ENCODE measurements around the gene SERPINA1. TPM values are rescaled to one million over a fixed set of nuclear protein-coding genes. Genes with fewer than 3 reads are reported as not detected.

SERPINA1 gene
- total and polyA plus RNA-seq, 2 donors, result 1.9 to 51.8 TPM

- no peak overlapping the region for H3K27ac ChIP-seq (ENCODE audit: low read depth)
- H3K36me3 ChIP-seq (ENCODE audit: insufficient read depth), result no peaks in the 10 kb centered on the region
- no peak overlapping the region for H3K4me3 ChIP-seq (ENCODE audit: low read depth, low read length)
- no peak for DNase-seq (ENCODE audit: extremely low spot score)
- H3K4me1 ChIP-seq (ENCODE audit: insufficient read depth), result no peaks in the 10 kb centered on the region
- WGBS, result 88% methylated on average over 8 of the region's 8 CpGs
Observed at GRCh38 chr14:94394025-94394493, 5.7 kb upstream of the SERPINA1 start.

DNA sequence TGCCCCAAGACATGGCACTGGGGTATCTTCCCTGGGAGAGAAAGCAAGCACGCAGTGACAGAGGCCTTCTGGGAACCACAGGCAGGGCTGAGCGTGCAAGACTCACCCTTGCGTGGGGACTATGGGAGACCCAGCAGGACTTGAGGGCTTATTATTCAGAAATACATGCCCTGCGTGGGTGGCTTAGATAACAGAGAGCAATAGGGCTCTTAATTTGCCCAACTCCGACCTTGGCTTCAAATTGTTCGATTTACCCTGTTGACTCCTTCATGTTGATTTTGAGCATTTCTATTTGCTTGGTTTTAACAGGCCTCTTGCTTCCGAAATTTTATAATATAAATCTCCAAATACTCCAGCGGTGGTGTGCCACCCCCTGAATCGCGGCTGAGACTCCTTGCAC lies 5.1 kb upstream of the SERPINA1 start:
- Histone ChIP-seq H3K27ac (ENCODE audit: low read depth) (no peak overlapping the region), H3K36me3 (ENCODE audit: insufficient read depth) (no peaks in the 10 kb centered on the region), H3K4me1 (ENCODE audit: insufficient read depth) (no peaks in the 10 kb centered on the region), H3K4me3 (ENCODE audit: low read depth, low read length) (no peak overlapping the region)
- no peak for DNase-seq (ENCODE audit: extremely low spot score)
- WGBS, result 92% methylated on average over 10 of the region's 10 CpGs

DNA sequence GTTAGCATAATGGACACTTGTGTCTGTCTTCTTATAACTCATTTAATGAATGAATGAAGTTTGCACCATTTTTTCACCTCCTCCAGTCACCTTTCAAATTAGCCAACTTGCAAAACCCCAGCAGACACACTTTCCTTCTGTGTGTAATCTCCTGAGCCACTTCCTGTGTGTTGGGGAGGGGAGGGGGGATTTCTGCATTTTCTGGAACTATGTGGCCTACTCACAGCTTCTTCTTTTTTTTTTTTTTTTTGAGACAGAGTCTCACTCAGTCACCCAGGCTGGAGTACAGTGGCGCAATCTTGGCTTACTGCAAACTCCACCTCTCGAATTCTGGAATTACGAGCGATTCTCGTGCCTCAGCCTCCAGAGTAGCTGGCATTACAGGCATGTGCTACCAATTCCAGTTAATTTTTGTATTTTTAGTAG lies 4.1 kb upstream of the SERPINA1 start:
- H3K4me1 ChIP-seq (ENCODE audit: insufficient read depth), result no peaks in the 10 kb centered on the region
- no peak for DNase-seq (ENCODE audit: extremely low spot score)
- no peak overlapping the region for H3K4me3 ChIP-seq (ENCODE audit: low read depth, low read length)
- H3K36me3 ChIP-seq (ENCODE audit: insufficient read depth), result no peaks in the 10 kb centered on the region
- WGBS, result 75% methylated on average over 5 of the region's 5 CpGs
- no peak overlapping the region for H3K27ac ChIP-seq (ENCODE audit: low read depth)

DNA sequence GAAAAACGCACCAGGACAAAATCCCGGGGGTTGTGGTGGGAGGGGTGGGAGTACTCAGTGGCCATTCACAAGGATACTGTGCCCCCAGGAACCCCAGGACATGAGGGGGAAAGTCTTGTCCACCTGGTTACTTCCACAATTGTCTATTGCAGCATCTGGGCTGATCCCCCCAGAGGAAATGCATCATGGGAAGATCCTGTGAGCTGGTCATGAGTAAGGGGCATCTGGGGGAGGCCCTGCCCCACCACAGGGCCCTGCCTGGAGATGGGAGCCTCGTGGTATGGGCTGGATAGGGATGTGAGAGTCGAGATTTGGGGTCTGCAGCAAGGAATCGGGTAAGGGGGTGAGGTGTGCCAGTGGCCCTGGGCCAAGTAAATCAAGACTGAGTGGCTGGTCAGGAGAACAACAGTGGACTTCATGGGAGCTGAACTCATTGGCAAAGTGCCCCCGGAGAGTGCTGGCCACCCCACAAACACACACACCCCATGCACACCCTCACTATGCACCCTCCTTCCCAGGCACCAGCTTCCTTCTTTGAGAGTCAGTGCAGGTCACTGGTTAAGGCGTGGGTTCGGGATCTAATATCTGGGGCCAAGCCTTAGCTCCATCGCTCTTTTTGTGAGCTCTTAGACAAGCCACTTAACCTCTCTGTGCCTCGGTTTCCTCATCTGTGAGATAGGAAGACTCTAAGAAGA lies 3.0 kb upstream of the SERPINA1 start:
- Histone ChIP-seq H3K27ac (ENCODE audit: low read depth) (no peak overlapping the region), H3K4me3 (ENCODE audit: low read depth, low read length) (no peak overlapping the region), H3K4me1 (ENCODE audit: insufficient read depth) (no peaks in the 10 kb centered on the region), H3K36me3 (ENCODE audit: insufficient read depth) (no peaks in the 10 kb centered on the region)
- WGBS, result 86% methylated on average over 10 of the region's 10 CpGs
- DNase-seq (ENCODE audit: extremely low spot score), result no peak

DNA sequence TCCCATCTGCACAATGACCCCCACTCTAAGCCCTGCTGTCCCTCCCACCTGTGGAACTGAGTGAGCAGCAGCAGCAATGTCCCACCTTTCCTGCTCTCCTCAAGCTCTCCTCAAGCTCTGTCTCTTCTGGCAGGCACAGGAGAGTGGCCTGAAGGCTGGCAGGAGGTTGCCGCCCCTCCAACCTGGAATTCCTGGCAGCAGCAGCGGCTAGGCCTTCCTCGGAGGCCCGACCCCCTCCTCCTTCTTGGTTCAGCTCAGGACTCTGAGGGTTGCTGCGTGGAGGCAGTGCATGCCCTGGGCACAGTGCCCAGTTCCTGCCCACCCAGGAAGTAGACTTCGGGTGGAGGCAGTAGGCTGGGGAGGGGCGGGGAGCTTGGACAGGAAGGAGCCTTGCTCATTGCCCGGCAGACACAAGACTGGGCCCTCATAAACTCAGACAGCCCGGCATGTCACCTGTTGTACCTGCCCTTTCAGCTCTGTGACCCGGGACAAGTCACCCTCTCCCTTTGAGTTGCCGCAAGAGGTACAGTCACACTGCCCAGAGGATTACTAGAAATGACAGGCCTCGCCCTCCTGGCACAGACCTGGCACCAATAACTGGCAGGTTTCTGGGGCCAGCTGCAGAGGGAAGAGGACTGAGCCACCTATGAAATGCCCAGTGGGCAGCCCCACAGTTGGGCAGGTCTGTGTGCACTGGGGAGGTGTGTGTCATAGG lies 2.1 kb upstream of the SERPINA1 start:
- H3K27ac ChIP-seq (ENCODE audit: low read depth), result no peak overlapping the region
- H3K36me3 ChIP-seq (ENCODE audit: insufficient read depth), result no peaks in the 10 kb centered on the region
- H3K4me1 ChIP-seq (ENCODE audit: insufficient read depth), result no peaks in the 10 kb centered on the region
- 40% methylated on average over 12 of the region's 12 CpGs for WGBS
- H3K4me3 ChIP-seq (ENCODE audit: low read depth, low read length), result no peak overlapping the region
- no peak for DNase-seq (ENCODE audit: extremely low spot score)

DNA sequence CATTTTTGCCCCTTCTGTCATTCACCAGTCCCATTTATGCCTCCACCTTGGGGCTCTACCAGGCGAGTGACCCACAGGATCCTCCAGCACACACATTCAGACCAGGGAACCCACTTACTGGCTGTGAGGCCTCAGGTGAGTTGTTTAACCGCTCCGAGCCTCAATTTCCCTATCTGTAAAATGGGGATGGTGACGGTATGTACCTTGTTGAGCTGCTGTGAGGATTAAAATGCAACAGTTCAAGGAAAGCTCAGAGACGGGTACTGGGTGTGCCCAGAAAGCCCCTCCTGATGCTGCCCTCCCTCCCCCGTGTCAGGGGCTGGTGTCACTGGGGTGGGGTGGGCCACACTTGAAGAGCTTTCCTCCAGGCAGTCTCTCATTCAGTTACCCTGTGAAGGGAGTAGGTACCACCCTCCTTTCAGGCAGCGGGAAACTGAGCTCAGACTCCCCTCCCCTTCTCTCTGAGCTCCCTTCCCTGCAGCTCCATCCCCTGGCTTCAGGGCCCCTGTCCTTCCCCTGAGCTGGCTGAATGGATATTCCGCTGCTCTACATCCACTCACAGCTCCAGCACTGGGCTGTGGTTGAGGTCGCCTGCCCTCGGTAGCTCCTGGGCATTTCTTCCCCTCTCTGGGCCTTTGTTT lies 1.4 kb upstream of the SERPINA1 start:
- DNase-seq (ENCODE audit: extremely low spot score), result no peak
- H3K36me3 ChIP-seq (ENCODE audit: insufficient read depth), result no peaks in the 10 kb centered on the region
- 60% methylated on average over 10 of the region's 10 CpGs for WGBS
- no peak overlapping the region for H3K4me3 ChIP-seq (ENCODE audit: low read depth, low read length)
- no peaks in the 10 kb centered on the region for H3K4me1 ChIP-seq (ENCODE audit: insufficient read depth)
- no peak overlapping the region for H3K27ac ChIP-seq (ENCODE audit: low read depth)

DNA sequence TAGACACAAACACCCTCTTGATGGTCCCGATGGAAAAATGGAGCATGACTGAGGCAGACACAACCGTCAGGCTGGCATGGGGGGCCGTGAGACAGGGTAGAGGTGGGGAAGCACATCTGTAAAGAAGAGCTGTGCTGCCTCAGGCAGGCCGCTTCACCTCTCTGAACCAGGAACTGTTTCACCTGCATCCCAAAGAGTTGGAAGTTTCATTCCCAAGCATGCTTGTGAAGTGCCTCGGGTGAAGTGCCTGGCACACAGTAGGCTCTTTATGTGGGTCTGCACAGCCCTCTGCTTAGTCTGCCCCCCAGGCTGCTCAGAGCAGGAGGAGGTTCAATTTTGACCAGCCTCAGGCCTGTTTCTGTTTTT lies 685 bp upstream of the SERPINA1 start:
- H3K27ac ChIP-seq (ENCODE audit: low read depth), result no peak overlapping the region
- no peak for DNase-seq (ENCODE audit: extremely low spot score)
- WGBS, result 86% methylated on average over 5 of the region's 5 CpGs

GRCh38 chr14:94388027-94388383 lies 397 bp downstream of the SERPINA1 start:
- no peaks in the 10 kb centered on the region for H3K4me1 ChIP-seq (ENCODE audit: insufficient read depth)
- no peak overlapping the region for H3K4me3 ChIP-seq (ENCODE audit: low read depth, low read length)
- H3K36me3 ChIP-seq (ENCODE audit: insufficient read depth), result no peaks in the 10 kb centered on the region
- DNase-seq (ENCODE audit: extremely low spot score), result no peak
- 78% methylated on average over 6 of the region's 6 CpGs for WGBS
- H3K27ac ChIP-seq (ENCODE audit: low read depth), result no peak overlapping the region

More for the DNA sequence above, 685 bp upstream of the SERPINA1 start:
- H3K4me1 ChIP-seq (ENCODE audit: insufficient read depth), result no peaks in the 10 kb centered on the region
- H3K4me3 ChIP-seq (ENCODE audit: low read depth, low read length), result no peak overlapping the region
- H3K36me3 ChIP-seq (ENCODE audit: insufficient read depth), result no peaks in the 10 kb centered on the region

GRCh38 chr14:94387051-94388026 lies 1.1 kb downstream of the SERPINA1 start:
- 83% methylated on average over 12 of the region's 12 CpGs for WGBS
- no peaks in the 10 kb centered on the region for H3K4me1 ChIP-seq (ENCODE audit: insufficient read depth)
- no peak overlapping the region for H3K4me3 ChIP-seq (ENCODE audit: low read depth, low read length)
- no peak overlapping the region for H3K27ac ChIP-seq (ENCODE audit: low read depth)
- no peaks in the 10 kb centered on the region for H3K36me3 ChIP-seq (ENCODE audit: insufficient read depth)
- DNase-seq (ENCODE audit: extremely low spot score), result no peak

DNA sequence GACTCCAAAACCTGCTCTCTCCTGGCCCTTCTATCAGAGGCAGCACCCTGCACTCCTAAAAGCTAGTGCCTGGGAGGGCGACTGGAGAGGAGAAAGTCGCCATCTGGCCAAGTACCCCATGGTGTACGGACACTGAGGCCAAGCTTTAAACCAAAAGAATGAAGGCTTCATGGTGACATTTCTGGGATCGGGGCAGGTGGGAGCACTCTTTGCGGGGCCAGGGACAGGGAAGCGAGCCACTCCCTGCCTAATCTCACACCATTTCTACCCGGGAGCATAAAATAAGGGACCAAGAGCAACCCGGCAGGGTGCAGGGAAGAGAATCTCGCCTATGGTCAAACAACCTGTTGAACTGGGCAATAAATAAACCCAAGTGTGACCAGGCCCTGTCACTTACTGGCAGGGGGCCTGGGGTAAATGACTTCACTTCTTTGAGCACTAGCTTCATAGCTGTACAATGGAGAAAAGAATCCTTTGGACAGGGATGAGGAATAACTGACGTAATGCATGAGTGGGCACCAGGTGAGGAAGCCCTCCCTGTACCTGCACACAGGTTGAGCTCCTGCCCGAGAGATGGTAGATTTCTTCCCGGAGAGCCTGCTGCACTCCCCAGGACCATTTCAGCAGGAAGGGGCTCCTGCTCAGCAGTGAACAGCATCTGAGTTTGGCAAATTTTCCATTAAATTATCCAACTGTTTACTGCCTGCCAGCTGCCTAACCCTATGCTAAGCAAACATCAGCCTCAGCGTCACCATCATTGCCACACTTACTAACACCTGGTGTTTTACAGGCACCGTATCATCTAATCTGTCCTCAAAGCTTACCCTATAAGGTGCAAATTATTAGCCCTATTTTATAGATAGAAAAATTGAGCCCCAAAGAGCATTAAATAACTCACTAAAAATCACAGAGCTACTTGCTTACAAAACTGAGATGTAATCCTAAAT lies 2.0 kb downstream of the SERPINA1 start:
- Histone ChIP-seq H3K4me3 (ENCODE audit: low read depth, low read length) (no peak overlapping the region), H3K36me3 (ENCODE audit: insufficient read depth) (no peaks in the 10 kb centered on the region), H3K27ac (ENCODE audit: low read depth) (no peak overlapping the region), H3K4me1 (ENCODE audit: insufficient read depth) (no peaks in the 10 kb centered on the region)
- DNase-seq (ENCODE audit: extremely low spot score), result no peak
- 59% methylated on average over 14 of the region's 14 CpGs for WGBS

- 82% methylated on average over 3 of the region's 3 CpGs for WGBS
- Histone ChIP-seq H3K27ac (ENCODE audit: low read depth) (no peak overlapping the region), H3K4me1 (ENCODE audit: insufficient read depth) (no peaks in the 10 kb centered on the region), H3K36me3 (ENCODE audit: insufficient read depth) (no peaks in the 10 kb centered on the region), H3K4me3 (ENCODE audit: low read depth, low read length) (no peak overlapping the region)
- no peak for DNase-seq (ENCODE audit: extremely low spot score)
Observed at GRCh38 chr14:94385553-94386057, 2.8 kb downstream of the SERPINA1 start.

DNA sequence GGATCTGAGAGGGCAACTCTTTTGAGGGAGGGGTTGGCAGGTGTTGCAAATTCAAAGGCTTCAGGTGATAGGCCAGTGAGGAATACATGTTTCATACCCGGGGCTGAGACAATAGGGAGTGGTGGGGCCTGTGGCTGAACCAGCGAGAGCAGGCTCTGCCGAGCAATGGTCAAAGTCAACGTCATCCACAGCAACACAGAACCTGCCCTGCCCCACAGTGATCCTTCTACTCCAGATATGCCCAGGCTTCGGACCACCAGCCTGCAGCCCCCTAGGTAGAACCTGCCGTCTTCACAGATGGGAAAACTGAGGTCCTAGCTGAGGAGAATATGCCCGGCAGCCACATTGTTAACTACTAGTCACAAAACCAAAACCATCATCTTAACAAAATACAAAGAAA lies 4.1 kb downstream of the SERPINA1 start:
- 94% methylated on average over 7 of the region's 7 CpGs for WGBS
- Histone ChIP-seq H3K27ac (ENCODE audit: low read depth) (no peak overlapping the region), H3K4me3 (ENCODE audit: low read depth, low read length) (no peak overlapping the region)

More for the DNA sequence above, 4.1 kb downstream of the SERPINA1 start:
- Histone ChIP-seq H3K36me3 (ENCODE audit: insufficient read depth) (no peaks in the 10 kb centered on the region), H3K4me1 (ENCODE audit: insufficient read depth) (no peaks in the 10 kb centered on the region)
- DNase-seq (ENCODE audit: extremely low spot score), result no peak

Data from urinary bladder (tissue), 4 donors.